ENCODE results near the gene CERK.

Gene CERK

DNA sequence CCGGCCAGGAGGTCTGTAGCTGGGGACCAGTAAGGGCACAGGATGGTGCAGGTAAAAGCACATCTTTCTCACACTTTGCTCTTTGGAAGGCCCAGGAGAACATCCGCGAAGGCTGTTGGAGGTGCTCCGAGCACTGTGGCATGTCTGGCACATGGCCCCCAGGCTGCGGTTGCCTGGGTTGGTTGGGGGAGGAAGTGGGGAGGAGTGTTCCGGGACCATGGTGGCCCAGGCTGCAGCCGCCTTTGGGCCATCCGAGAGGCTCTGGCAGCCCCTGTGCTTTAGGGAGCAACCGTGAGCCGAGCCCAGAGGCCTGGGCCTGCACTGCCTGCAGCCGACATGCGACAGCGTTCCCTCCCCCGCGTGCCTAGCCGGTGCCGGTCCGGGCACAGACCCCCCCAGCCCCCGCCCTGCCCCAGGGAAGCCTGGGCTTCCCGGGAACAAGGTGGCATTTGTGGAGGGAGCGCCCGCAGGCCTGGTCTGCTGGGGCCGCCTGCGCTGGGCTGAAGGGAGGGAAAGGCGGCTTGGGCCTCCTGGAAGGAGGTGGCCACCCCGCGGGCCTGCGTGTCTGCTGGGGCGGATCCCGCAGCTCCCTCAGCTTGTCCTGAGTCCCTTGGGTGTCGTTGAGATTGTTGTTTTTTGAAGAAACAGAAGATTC lies 59.9 kb downstream of the CERK start:
- Histone ChIP-seq H3K4me3 (replicated peaks; ENCODE audit: low read depth, low read length) (no peak overlapping the region), H3K36me3 (ENCODE audit: control insufficient read depth, insufficient read depth, low read length) (peaks cover 3% of the 10 kb centered on the region), H3K27me3 (replicated peaks; ENCODE audit: control insufficient read depth, insufficient read depth, low read length) (no peaks in the 10 kb centered on the region)
- TF ChIP-seq, protein P1, sequence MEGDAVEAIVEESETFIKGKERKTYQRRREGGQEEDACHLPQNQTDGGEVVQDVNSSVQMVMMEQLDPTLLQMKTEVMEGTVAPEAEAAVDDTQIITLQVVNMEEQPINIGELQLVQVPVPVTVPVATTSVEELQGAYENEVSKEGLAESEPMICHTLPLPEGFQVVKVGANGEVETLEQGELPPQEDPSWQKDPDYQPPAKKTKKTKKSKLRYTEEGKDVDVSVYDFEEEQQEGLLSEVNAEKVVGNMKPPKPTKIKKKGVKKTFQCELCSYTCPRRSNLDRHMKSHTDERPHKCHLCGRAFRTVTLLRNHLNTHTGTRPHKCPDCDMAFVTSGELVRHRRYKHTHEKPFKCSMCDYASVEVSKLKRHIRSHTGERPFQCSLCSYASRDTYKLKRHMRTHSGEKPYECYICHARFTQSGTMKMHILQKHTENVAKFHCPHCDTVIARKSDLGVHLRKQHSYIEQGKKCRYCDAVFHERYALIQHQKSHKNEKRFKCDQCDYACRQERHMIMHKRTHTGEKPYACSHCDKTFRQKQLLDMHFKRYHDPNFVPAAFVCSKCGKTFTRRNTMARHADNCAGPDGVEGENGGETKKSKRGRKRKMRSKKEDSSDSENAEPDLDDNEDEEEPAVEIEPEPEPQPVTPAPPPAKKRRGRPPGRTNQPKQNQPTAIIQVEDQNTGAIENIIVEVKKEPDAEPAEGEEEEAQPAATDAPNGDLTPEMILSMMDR (IDR thresholded peaks at IDR 0.05; ENCODE audit: insufficient read depth, low read length, poor library complexity, severe bottlenecking), result no peak
- no peak for DNase-seq (ENCODE audit: extremely low read depth, insufficient read length)

DNA sequence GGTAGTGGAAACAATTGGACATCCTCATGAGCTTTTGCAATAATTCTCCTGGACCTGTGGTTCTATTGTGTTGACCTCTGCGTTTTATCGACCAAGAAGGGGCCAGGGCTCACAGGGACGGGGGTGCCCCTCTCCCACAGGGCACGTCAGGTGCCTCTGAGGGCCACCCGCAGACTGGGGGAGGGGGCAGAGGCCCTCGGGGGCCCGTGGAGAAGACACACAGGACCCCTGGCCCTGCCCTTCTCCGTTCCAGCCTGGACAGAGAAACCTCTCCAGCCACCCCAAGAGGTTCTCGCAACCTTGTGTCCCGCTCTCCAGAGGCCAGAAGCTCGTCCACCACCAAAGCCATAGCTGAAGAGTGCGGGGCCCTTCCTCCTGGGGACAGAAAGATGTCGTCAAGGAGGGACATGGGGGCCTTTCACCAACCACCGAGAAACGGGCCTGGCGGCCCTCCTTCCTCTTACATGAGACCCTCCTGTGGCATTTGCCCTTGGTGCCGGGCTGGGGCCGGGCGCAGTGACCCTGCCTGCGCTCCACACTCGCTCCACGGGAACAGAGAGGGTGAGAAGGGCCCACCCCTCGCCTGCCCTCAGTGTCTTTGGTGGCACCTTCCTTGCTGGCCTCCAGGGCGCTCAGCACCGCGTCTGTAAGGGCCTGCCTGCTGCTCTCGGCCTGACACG lies 60.6 kb downstream of the CERK start:
- Histone ChIP-seq H3K4me3 (replicated peaks; ENCODE audit: low read depth, low read length) (no peak overlapping the region), H3K36me3 (ENCODE audit: control insufficient read depth, insufficient read depth, low read length) (peaks cover 3% of the 10 kb centered on the region), H3K27me3 (replicated peaks; ENCODE audit: control insufficient read depth, insufficient read depth, low read length) (no peaks in the 10 kb centered on the region)
- TF ChIP-seq, protein P1 (IDR thresholded peaks at IDR 0.05; ENCODE audit: insufficient read depth, low read length, poor library complexity, severe bottlenecking), result no peak
- no peak for DNase-seq (ENCODE audit: extremely low read depth, insufficient read length)

DNA sequence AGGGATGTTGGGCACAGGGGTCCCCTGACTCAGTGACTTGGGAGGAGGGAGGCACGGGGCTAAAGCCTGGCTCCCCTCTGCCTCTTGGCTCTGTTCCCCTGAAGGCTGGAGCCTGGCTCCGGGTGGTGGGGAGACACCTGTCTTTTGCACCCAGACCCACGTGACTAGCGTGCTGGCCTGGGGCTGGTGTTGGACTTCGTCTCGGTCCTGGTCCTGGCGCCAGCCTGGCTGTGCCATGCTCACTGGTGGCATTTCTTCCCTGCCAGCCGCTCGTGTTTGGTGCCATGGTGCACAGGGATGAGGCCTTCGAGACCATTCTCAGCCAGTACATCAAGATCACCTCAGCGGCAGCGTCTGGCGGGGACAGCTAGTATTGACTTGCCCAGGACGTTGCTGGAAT lies 61.2 kb downstream of the CERK start:
- no peak overlapping the region for H3K4me3 ChIP-seq (replicated peaks; ENCODE audit: low read depth, low read length)
- H3K36me3 ChIP-seq (ENCODE audit: control insufficient read depth, insufficient read depth, low read length), result peaks cover 3% of the 10 kb centered on the region
- no peaks in the 10 kb centered on the region for H3K27me3 ChIP-seq (replicated peaks; ENCODE audit: control insufficient read depth, insufficient read depth, low read length)
- TF ChIP-seq, protein P1 (IDR thresholded peaks at IDR 0.05; ENCODE audit: insufficient read depth, low read length, poor library complexity, severe bottlenecking), result no peak
- no peak for DNase-seq (ENCODE audit: extremely low read depth, insufficient read length)

DNA sequence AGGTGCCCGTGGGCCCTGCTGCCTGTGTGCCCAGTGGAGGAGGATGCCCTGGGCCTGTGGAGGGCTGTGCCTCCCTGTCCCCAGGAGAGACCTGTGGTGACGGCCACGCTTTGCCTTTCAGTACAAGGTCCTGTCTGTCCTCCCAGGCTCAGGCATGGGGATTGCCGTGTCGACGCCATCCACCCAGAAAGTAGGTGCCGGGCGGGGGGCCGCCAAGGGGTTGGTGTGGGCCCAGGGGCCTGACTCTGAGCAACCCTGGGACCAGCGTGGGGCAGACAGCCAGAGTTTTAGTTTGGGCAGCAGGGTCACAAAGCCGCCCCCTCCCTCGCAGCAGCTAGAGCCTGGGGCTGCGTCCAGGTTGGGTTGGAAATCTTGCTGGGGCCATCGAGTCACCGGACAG lies 61.6 kb downstream of the CERK start:
- no peaks in the 10 kb centered on the region for H3K27me3 ChIP-seq (replicated peaks; ENCODE audit: control insufficient read depth, insufficient read depth, low read length)
- no peak overlapping the region for H3K4me3 ChIP-seq (replicated peaks; ENCODE audit: low read depth, low read length)
- H3K36me3 ChIP-seq (ENCODE audit: control insufficient read depth, insufficient read depth, low read length), result peaks cover 3% of the 10 kb centered on the region
- TF ChIP-seq, protein P1 (IDR thresholded peaks at IDR 0.05; ENCODE audit: insufficient read depth, low read length, poor library complexity, severe bottlenecking), result no peak
- no peak for DNase-seq (ENCODE audit: extremely low read depth, insufficient read length)

DNA sequence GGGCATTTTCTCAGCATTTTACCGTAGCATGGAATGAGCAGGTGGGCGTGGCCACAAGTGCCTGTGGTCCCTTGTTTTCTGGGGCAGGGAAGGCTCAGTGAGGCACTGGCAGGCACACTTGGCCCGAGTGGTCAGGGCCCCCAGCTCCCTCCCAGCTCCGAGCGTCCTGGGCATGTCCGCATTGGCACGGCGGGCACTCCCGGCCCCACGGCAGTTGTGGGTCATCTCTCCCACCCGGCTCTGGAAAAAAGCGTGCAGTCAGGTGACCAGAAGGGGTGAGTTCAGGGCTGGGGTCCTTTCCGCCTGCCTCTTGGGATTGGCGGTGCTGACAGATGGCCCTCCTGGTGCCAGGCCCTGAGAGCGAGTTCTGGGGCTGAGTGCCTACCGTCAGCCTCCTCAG lies 62.1 kb downstream of the CERK start:
- TF ChIP-seq, protein P1 (IDR thresholded peaks at IDR 0.05; ENCODE audit: insufficient read depth, low read length, poor library complexity, severe bottlenecking), result no peak
- Histone ChIP-seq H3K4me3 (replicated peaks; ENCODE audit: low read depth, low read length) (no peak overlapping the region), H3K36me3 (ENCODE audit: control insufficient read depth, insufficient read depth, low read length) (peaks cover 3% of the 10 kb centered on the region), H3K27me3 (replicated peaks; ENCODE audit: control insufficient read depth, insufficient read depth, low read length) (no peaks in the 10 kb centered on the region)
- DNase-seq (ENCODE audit: extremely low read depth, insufficient read length), result no peak
